HEK293T (cell line): ENCODE results near the gene OAT.

ENCODE experiments used
- ARNT ChIP-seq: fragments of 450-650 bp; IDR thresholded peaks from 2 replicates; pipeline ENCODE4 v1.6.1; 2017; ENCODE audit warnings: mild to moderate bottlenecking
- BHLHE40 ChIP-seq: fragments of 450-650 bp; IDR thresholded peaks from 2 replicates; pipeline ENCODE4 v1.6.1; 2016; ENCODE audit warnings: mild to moderate bottlenecking, moderate library complexity, borderline replicate concordance
- ELF4 ChIP-seq: fragments of 450-650 bp; IDR thresholded peaks from 2 replicates; pipeline ENCODE4 v1.6.1; 2017; ENCODE audit warnings: antibody characterized with exemption
- FOXA1 ChIP-seq: fragments of 450-650 bp; IDR thresholded peaks from 2 replicates; pipeline ENCODE4 v1.6.1; 2016; ENCODE audit warnings: mild to moderate bottlenecking
- FOXK2 ChIP-seq: fragments of 450-650 bp; IDR thresholded peaks from 2 replicates; pipeline ENCODE4 v1.6.1; 2016; ENCODE audit warnings: mild to moderate bottlenecking
- FOXM1 ChIP-seq: fragments of 450-650 bp; IDR thresholded peaks from 2 replicates; pipeline ENCODE4 v1.6.1; 2017; ENCODE audit warnings: mild to moderate bottlenecking, borderline replicate concordance
- L3MBTL2 ChIP-seq: fragments of 450-650 bp; conservative IDR thresholded peaks from 2 replicates; pipeline ENCODE4 v1.6.1; 2016; ENCODE audit warnings: mild to moderate bottlenecking
- LEF1 ChIP-seq: fragments of 450-650 bp; IDR thresholded peaks from 2 replicates; pipeline ENCODE4 v1.6.1; 2017; ENCODE audit warnings: mild to moderate bottlenecking, borderline replicate concordance
- NFRKB ChIP-seq: fragments of 450-650 bp; IDR thresholded peaks from 2 replicates; pipeline ENCODE4 v1.6.1; 2016; ENCODE audit warnings: mild to moderate bottlenecking, moderate library complexity
- SP1 ChIP-seq: fragments of 450-650 bp; IDR thresholded peaks from 2 replicates; pipeline ENCODE4 v1.6.1; 2017
- SUZ12 ChIP-seq: fragments of 450-650 bp; IDR thresholded peaks from 2 replicates; pipeline ENCODE4 v1.6.1; 2016; ENCODE audit warnings: mild to moderate bottlenecking
- TARDBP ChIP-seq: fragments of 450-650 bp; IDR thresholded peaks from 2 replicates; pipeline ENCODE4 v1.6.1; 2016
- ZNF384 ChIP-seq: fragments of 450-650 bp; IDR thresholded peaks from 2 replicates; pipeline ENCODE4 v1.6.1; 2016
- TF ChIP-seq, protein P1 (sequence below): fragments of 450-650 bp; IDR thresholded peaks from 2 replicates; pipeline ENCODE4 v1.6.1; 2016

GRCh38 chr10:124378271-124378670, 40.5 kb downstream of the OAT start:
- no peak for TF ChIP-seq SP1
- TF ChIP-seq FOXM1 = no peak
- no peak for TF ChIP-seq SUZ12
- no peak for TF ChIP-seq NFRKB
- TF ChIP-seq FOXA1 = no peak
- no peak for TF ChIP-seq FOXK2
- no peak for TF ChIP-seq LEF1
- TF ChIP-seq BHLHE40 = no peak
- TF ChIP-seq TARDBP = no peak
- TF ChIP-seq ARNT = no peak
- TF ChIP-seq, protein P1, sequence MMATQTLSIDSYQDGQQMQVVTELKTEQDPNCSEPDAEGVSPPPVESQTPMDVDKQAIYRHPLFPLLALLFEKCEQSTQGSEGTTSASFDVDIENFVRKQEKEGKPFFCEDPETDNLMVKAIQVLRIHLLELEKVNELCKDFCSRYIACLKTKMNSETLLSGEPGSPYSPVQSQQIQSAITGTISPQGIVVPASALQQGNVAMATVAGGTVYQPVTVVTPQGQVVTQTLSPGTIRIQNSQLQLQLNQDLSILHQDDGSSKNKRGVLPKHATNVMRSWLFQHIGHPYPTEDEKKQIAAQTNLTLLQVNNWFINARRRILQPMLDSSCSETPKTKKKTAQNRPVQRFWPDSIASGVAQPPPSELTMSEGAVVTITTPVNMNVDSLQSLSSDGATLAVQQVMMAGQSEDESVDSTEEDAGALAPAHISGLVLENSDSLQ = no peak
- no peak for TF ChIP-seq ZNF384
- TF ChIP-seq ELF4 = no peak
- TF ChIP-seq L3MBTL2 = no peak
